NB4 (cell line): ENCODE measurements around the gene DDAH1.

ENCODE experiments used
- POLR2A ChIP-seq: IDR thresholded peaks from 2 replicates; pipeline ENCODE4 v1.6.1; 2011; ENCODE audit warnings: mild to moderate bottlenecking; ENCODE audit not compliant: insufficient read length; ENCODE audit errors: extremely low read depth
- TF ChIP-seq, protein P1 (sequence below): IDR thresholded peaks from one replicate; pipeline ENCODE4 v1.5.1; 2012; ENCODE audit warnings: low read depth, low read length
- TF ChIP-seq, protein P2 (sequence below): IDR thresholded peaks from 2 replicates; pipeline ENCODE4 v1.6.1; 2011; ENCODE audit warnings: low read depth, low read length

DNA sequence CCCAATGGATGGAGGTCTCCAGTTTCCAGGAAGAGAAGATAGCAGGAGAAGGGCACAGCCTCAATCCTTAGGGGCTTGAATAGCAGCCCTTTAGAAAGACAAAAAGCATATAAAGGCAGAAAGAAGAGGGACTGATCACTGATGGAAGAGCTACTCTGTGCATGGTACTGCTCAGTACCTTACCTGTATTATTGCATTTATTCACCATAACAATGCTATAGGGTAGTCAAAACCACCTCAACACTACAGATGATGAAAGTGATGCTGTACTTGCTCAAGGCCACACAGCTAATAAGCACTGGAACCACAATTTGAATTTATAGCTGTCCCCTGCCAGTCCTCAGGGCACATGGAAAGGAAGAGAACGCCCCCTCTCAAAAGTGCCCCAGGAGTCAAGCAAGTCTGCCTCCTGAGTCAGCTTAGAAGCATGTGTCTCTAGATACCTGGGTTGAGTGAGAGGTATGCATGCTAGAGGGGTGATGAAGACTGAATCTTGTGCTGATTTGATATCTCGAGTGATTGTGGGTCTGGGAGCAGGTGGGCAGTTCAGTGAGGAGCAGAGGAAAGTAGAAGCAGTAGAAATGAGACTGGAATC lies 13.6 kb downstream of the DDAH1 start:
- TF ChIP-seq, protein P1, sequence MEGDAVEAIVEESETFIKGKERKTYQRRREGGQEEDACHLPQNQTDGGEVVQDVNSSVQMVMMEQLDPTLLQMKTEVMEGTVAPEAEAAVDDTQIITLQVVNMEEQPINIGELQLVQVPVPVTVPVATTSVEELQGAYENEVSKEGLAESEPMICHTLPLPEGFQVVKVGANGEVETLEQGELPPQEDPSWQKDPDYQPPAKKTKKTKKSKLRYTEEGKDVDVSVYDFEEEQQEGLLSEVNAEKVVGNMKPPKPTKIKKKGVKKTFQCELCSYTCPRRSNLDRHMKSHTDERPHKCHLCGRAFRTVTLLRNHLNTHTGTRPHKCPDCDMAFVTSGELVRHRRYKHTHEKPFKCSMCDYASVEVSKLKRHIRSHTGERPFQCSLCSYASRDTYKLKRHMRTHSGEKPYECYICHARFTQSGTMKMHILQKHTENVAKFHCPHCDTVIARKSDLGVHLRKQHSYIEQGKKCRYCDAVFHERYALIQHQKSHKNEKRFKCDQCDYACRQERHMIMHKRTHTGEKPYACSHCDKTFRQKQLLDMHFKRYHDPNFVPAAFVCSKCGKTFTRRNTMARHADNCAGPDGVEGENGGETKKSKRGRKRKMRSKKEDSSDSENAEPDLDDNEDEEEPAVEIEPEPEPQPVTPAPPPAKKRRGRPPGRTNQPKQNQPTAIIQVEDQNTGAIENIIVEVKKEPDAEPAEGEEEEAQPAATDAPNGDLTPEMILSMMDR: no peak
- TF ChIP-seq POLR2A: no peak
- TF ChIP-seq, protein P2, sequence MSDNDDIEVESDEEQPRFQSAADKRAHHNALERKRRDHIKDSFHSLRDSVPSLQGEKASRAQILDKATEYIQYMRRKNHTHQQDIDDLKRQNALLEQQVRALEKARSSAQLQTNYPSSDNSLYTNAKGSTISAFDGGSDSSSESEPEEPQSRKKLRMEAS: no peak
